Neuronal stem cell (in vitro differentiated cells): ENCODE data around the gene SRSF8.

ENCODE experiments used
- DNase-seq: peaks from one replicate; pipeline ENCODE4 v3.0.0-alpha.2; 2013; ENCODE audit warnings: low spot score
- H2AFZ ChIP-seq: one replicate; pipeline ENCODE4 v1.6.1; 2013; ENCODE audit warnings: mild to moderate bottlenecking, low read length, inconsistent platforms
- H2AK5ac ChIP-seq: 2 replicates; pipeline ENCODE4 v1.6.1; 2013; ENCODE audit warnings: low read depth, mild to moderate bottlenecking, inconsistent platforms, low read length, moderate library complexity, mixed read lengths
- H2BK120ac ChIP-seq: 2 replicates; pipeline ENCODE4 v1.6.1; 2013; ENCODE audit warnings: low read depth, mild to moderate bottlenecking, inconsistent platforms, low read length, moderate library complexity, mixed read lengths
- H2BK12ac ChIP-seq: one replicate; pipeline ENCODE4 v1.6.1; 2013; ENCODE audit warnings: low read length, inconsistent platforms
- H2BK15ac ChIP-seq: 2 replicates; pipeline ENCODE4 v1.6.1; 2013; ENCODE audit warnings: mild to moderate bottlenecking, low read length, inconsistent platforms, mixed read lengths
- H2BK5ac ChIP-seq: one replicate; pipeline ENCODE4 v1.6.1; 2013; ENCODE audit warnings: inconsistent platforms, mild to moderate bottlenecking, low read length, moderate library complexity
- H3K14ac ChIP-seq: one replicate; pipeline ENCODE4 v1.6.1; 2013; ENCODE audit warnings: low read length, inconsistent platforms
- H3K18ac ChIP-seq: 2 replicates; pipeline ENCODE4 v1.6.1; 2013; ENCODE audit warnings: low read length, inconsistent platforms
- H3K23ac ChIP-seq: 2 replicates; pipeline ENCODE4 v1.6.1; 2013; ENCODE audit warnings: low read depth, mild to moderate bottlenecking, mixed read lengths, low read length, inconsistent platforms; ENCODE audit not compliant: poor library complexity
- H3K27ac ChIP-seq: replicated peaks from 3 replicates; pipeline ENCODE4 v1.5.1; 2013; ENCODE audit warnings: low read length, inconsistent platforms
- H3K27me3 ChIP-seq, 3 experiments: 2 replicates each; pipeline ENCODE4 v1.6.1; 2013; ENCODE audit warnings: low read length in 3 of 3, mild to moderate bottlenecking in 2 of 3, inconsistent platforms in 1 of 3, low read depth in 1 of 3, mixed read lengths in 1 of 3, moderate library complexity in 1 of 3; ENCODE audit not compliant: control insufficient read depth in 3 of 3, insufficient read depth in 3 of 3
- H3K36me3 ChIP-seq, 2 donors: replicated peaks in 1 of 2; 2 replicates each; pipeline ENCODE4 v1.6.1; 2013; ENCODE audit warnings: low read length in 2 of 2; ENCODE audit not compliant: control insufficient read depth in 2 of 2, insufficient read depth in 2 of 2
- H3K4ac ChIP-seq: 2 replicates; pipeline ENCODE4 v1.6.1; 2013; ENCODE audit warnings: inconsistent platforms, mild to moderate bottlenecking, low read length, moderate library complexity
- H3K4me1 ChIP-seq, 2 donors: 1 replicate in 1 of 2; 2 replicates in 1 of 2; pipeline ENCODE4 v1.6.1; 2013; ENCODE audit warnings: low read length in 2 of 2, low read depth in 1 of 2; ENCODE audit not compliant: control insufficient read depth in 2 of 2, insufficient read depth in 1 of 2
- H3K4me2 ChIP-seq: one replicate; pipeline ENCODE4 v1.6.1; 2013; ENCODE audit warnings: mild to moderate bottlenecking, low read length, inconsistent platforms; ENCODE audit not compliant: insufficient read depth, poor library complexity, severe bottlenecking
- H3K4me3 ChIP-seq, 2 donors: 2 replicates each; pipeline ENCODE4 v1.5.1; 2013; ENCODE audit warnings: low read length in 2 of 2, mild to moderate bottlenecking in 2 of 2, inconsistent platforms in 1 of 2, moderate library complexity in 1 of 2
- H3K79me1 ChIP-seq: one replicate; pipeline ENCODE4 v1.6.1; 2013; ENCODE audit warnings: low read depth, mild to moderate bottlenecking, inconsistent platforms, low read length, moderate library complexity
- H3K9ac ChIP-seq: one replicate; pipeline ENCODE4 v1.6.1; 2013; ENCODE audit warnings: mild to moderate bottlenecking, low read depth, low read length, inconsistent platforms; ENCODE audit not compliant: poor library complexity
- H3K9me3 ChIP-seq, 2 donors: replicated peaks in 1 of 2; 2 replicates each; pipeline versions ENCODE3 to v1.6.1; 2013; ENCODE audit warnings: low read length in 2 of 2, mild to moderate bottlenecking in 2 of 2, inconsistent platforms in 1 of 2, low read depth in 1 of 2, mixed read lengths in 1 of 2, moderate library complexity in 1 of 2; ENCODE audit not compliant: control insufficient read depth in 2 of 2, insufficient read depth in 1 of 2
- H4K8ac ChIP-seq: one replicate; pipeline ENCODE4 v1.6.1; 2013; ENCODE audit warnings: low read depth, mild to moderate bottlenecking, inconsistent platforms, low read length, moderate library complexity
- H4K91ac ChIP-seq: one replicate; pipeline ENCODE4 v1.6.1; 2013; ENCODE audit warnings: low read length, low read depth, mild to moderate bottlenecking, inconsistent platforms; ENCODE audit not compliant: poor library complexity
- WGBS, 2 donors: extraction: QIAGEN DNeasy Blood & Tissue Kit; methylation state at CpG; one replicate each; pipeline ENCODE4 v1.1.7; 2013; ENCODE audit warnings: missing lambda C conversion rate in 2 of 2, mixed read lengths in 1 of 2; ENCODE audit not compliant: insufficient read length in 2 of 2, insufficient replicate concordance in 1 of 2; ENCODE audit errors: extremely low coverage in 2 of 2; 5-methylcytosine and 5-hydroxymethylcytosine counted together

The SRSF8 gene

GRCh38 chr11:95042239-95042638, 24.5 kb upstream of the SRSF8 start:
- peaks cover 0 to 11% (median 0%) of the 10 kb centered on the region in 3 experiments for H3K27me3 ChIP-seq
- H3K9me3 ChIP-seq: peaks cover 0 to 2% of the 10 kb centered on the region in 2 donors
- no peak overlapping the region for H2BK12ac ChIP-seq
- H3K4ac ChIP-seq: no peak overlapping the region
- H4K8ac ChIP-seq: no peak overlapping the region
- no peak overlapping the region for H2BK5ac ChIP-seq
- H2AFZ ChIP-seq: no peak overlapping the region
- no peak overlapping the region for H3K4me3 ChIP-seq
- WGBS, 2 donors: no CpG with 5 or more reads among the region's 1 CpG
- H2BK15ac ChIP-seq: no peak overlapping the region
- H4K91ac ChIP-seq: no peak overlapping the region
- H3K4me2 ChIP-seq: no peak overlapping the region
- no peak overlapping the region for H2AK5ac ChIP-seq
- no peaks in the 10 kb centered on the region for H3K4me1 ChIP-seq
- H3K36me3 ChIP-seq: no peaks in the 10 kb centered on the region
- H3K18ac ChIP-seq: no peak overlapping the region
- no peak overlapping the region for H3K9ac ChIP-seq
- no peak overlapping the region for H3K23ac ChIP-seq
- peaks cover 2% of the 10 kb centered on the region for H3K79me1 ChIP-seq
- H3K27ac ChIP-seq: no peak overlapping the region
- no peak overlapping the region for H2BK120ac ChIP-seq
- no peak overlapping the region for H3K14ac ChIP-seq
- DNase-seq: no peak

GRCh38 chr11:95042906-95043305, 23.8 kb upstream of the SRSF8 start:
- Histone ChIP-seq H2BK5ac (no peak overlapping the region), H3K27ac (no peak overlapping the region), H3K4me2 (no peak overlapping the region), H3K23ac (no peak overlapping the region), H3K9ac (no peak overlapping the region), H3K14ac (no peak overlapping the region), H3K4me1 (no peaks in the 10 kb centered on the region), H4K91ac (no peak overlapping the region), H2BK120ac (no peak overlapping the region), H2AK5ac (no peak overlapping the region), H2BK12ac (no peak overlapping the region), H3K79me1 (no peaks in the 10 kb centered on the region), H3K4ac (no peak overlapping the region), H3K36me3 (no peaks in the 10 kb centered on the region), H3K9me3 (peaks cover 0 to 2% of the 10 kb centered on the region in 2 donors), H3K18ac (no peak overlapping the region), H3K4me3 (no peak overlapping the region), H3K27me3 (peaks cover 0 to 11% (median 0%) of the 10 kb centered on the region in 3 experiments), H2AFZ (no peak overlapping the region), H2BK15ac (no peak overlapping the region), H4K8ac (no peak overlapping the region)
- DNase-seq: no peak
- no CpG with 5 or more reads among the region's 3 CpGs for WGBS, 2 donors

GRCh38 chr11:95044010-95044409, 22.7 kb upstream of the SRSF8 start:
- H2BK12ac ChIP-seq: no peak overlapping the region

GRCh38 chr11:95045812-95046211, 20.9 kb upstream of the SRSF8 start:
- no peak overlapping the region for H3K9ac ChIP-seq
- no peak overlapping the region for H2BK15ac ChIP-seq
- H3K79me1 ChIP-seq: no peaks in the 10 kb centered on the region
- no peak overlapping the region for H2AK5ac ChIP-seq
- no peak overlapping the region for H3K18ac ChIP-seq
- H3K27ac ChIP-seq: no peak overlapping the region
- H3K36me3 ChIP-seq: no peaks in the 10 kb centered on the region
- H3K4me1 ChIP-seq: no peaks in the 10 kb centered on the region
- no peak overlapping the region for H3K4me2 ChIP-seq
- DNase-seq: no peak
- no peak overlapping the region for H4K8ac ChIP-seq
- no peak overlapping the region for H3K4me3 ChIP-seq
- no peak overlapping the region for H3K23ac ChIP-seq
- H3K9me3 ChIP-seq: no peaks in the 10 kb centered on the region
- H2AFZ ChIP-seq: no peak overlapping the region
- H3K27me3 ChIP-seq: peaks cover 0 to 14% (median 0%) of the 10 kb centered on the region in 3 experiments
- no peak overlapping the region for H2BK120ac ChIP-seq
- no peak overlapping the region for H2BK12ac ChIP-seq
- no peak overlapping the region for H4K91ac ChIP-seq
- H3K4ac ChIP-seq: no peak overlapping the region
- no peak overlapping the region for H2BK5ac ChIP-seq
- no peak overlapping the region for H3K14ac ChIP-seq

More at GRCh38 chr11:95044010-95044409, 22.7 kb upstream of the SRSF8 start:
- no peak overlapping the region for H3K4ac ChIP-seq
- peaks cover 0 to 2% of the 10 kb centered on the region in 2 donors for H3K9me3 ChIP-seq
- WGBS, 2 donors: no CpG with 5 or more reads among the region's 4 CpGs
- no peak overlapping the region for H3K14ac ChIP-seq
- H3K27ac ChIP-seq: no peak overlapping the region
- no peak overlapping the region for H3K4me2 ChIP-seq
- no peak for DNase-seq
- no peak overlapping the region for H2AK5ac ChIP-seq
- H3K4me1 ChIP-seq: no peaks in the 10 kb centered on the region
- no peak overlapping the region for H4K91ac ChIP-seq
- no peaks in the 10 kb centered on the region for H3K36me3 ChIP-seq
- H2AFZ ChIP-seq: no peak overlapping the region
- H2BK120ac ChIP-seq: no peak overlapping the region
- no peaks in the 10 kb centered on the region for H3K79me1 ChIP-seq
- H2BK5ac ChIP-seq: no peak overlapping the region
- H3K23ac ChIP-seq: no peak overlapping the region
- H3K9ac ChIP-seq: no peak overlapping the region
- H2BK15ac ChIP-seq: no peak overlapping the region
- H3K4me3 ChIP-seq: no peak overlapping the region
- no peak overlapping the region for H4K8ac ChIP-seq
- H3K27me3 ChIP-seq: peaks cover 0 to 14% (median 0%) of the 10 kb centered on the region in 3 experiments
- no peak overlapping the region for H3K18ac ChIP-seq
